Erythroblast (primary cell): Measurements from ENCODE around the gene SDK2.

Source experiments
- DNase-seq, 2 experiments: peaks; one replicate each; lab custom pipeline; 2025; lab: John Stamatoyannopoulos, UW
- GATA1 ChIP-seq: IDR thresholded peaks from 2 replicates; pipeline ENCODE4 v1.6.1; 2011; ENCODE audit warnings: low read depth, mild to moderate bottlenecking, control low read depth, low read length, moderate library complexity
- POLR2A ChIP-seq: IDR thresholded peaks from 2 replicates; pipeline ENCODE4 v1.6.1; 2011; ENCODE audit warnings: mild to moderate bottlenecking, low read length

Gene SDK2

GRCh38 chr17:73489991-73490390 is 154.3 kb downstream of the SDK2 start:
- no peak for DNase-seq
- TF ChIP-seq POLR2A: no peak

- TF ChIP-seq POLR2A (no peak), GATA1 (no peak)
These were observed 154.9 kb downstream of the SDK2 start for GRCh38 chr17:73489333-73489732.

GRCh38 chr17:73485130-73485529 is 159.1 kb downstream of the SDK2 start:
- TF ChIP-seq POLR2A (no peak), GATA1 (no peak)
- DNase-seq: peak in 1 of 2 experiments; percentile 26

More at GRCh38 chr17:73489333-73489732, 154.9 kb downstream of the SDK2 start:
- DNase-seq: no peak

- DNase-seq: no peak
- TF ChIP-seq POLR2A: no peak
- no peak for TF ChIP-seq GATA1
These were observed 161.4 kb downstream of the SDK2 start for GRCh38 chr17:73482894-73483293.

GRCh38 chr17:73482251-73482716 is 162.0 kb downstream of the SDK2 start:
- no peak for DNase-seq
- TF ChIP-seq POLR2A: no peak
- no peak for TF ChIP-seq GATA1

- no peak for DNase-seq
- TF ChIP-seq GATA1: no peak
- no peak for TF ChIP-seq POLR2A
These were observed 162.6 kb downstream of the SDK2 start for GRCh38 chr17:73481676-73482075.

- no peak for DNase-seq
- TF ChIP-seq GATA1: no peak
- no peak for TF ChIP-seq POLR2A
These were observed 163.5 kb downstream of the SDK2 start for GRCh38 chr17:73480740-73481139.

- TF ChIP-seq POLR2A (no peak), GATA1 (no peak)
- DNase-seq: peak in 1 of 2 experiments; percentile 10
These were observed 165.3 kb downstream of the SDK2 start for GRCh38 chr17:73478768-73479424.

GRCh38 chr17:73478334-73478733 is 165.9 kb downstream of the SDK2 start:
- no peak for TF ChIP-seq POLR2A
- no peak for TF ChIP-seq GATA1

GRCh38 chr17:73476890-73477350 is 167.3 kb downstream of the SDK2 start:
- TF ChIP-seq GATA1 (no peak), POLR2A (no peak)
- DNase-seq: no peak

More at GRCh38 chr17:73478334-73478733, 165.9 kb downstream of the SDK2 start:
- no peak for DNase-seq

GRCh38 chr17:73474370-73474988 is 169.8 kb downstream of the SDK2 start:
- peak; percentile 52 for TF ChIP-seq POLR2A
- TF ChIP-seq GATA1: peak; percentile 100
- DNase-seq: peak; percentile 99

- DNase-seq: peak in 1 of 2 experiments; percentile 24
These were observed 171.5 kb downstream of the SDK2 start for GRCh38 chr17:73472715-73473114.

- TF ChIP-seq GATA1 (no peak), POLR2A (no peak)
- DNase-seq: no peak
These were observed 172.3 kb downstream of the SDK2 start for GRCh38 chr17:73471924-73472323.

GRCh38 chr17:73470316-73470826 is 173.9 kb downstream of the SDK2 start:
- DNase-seq: no peak
- TF ChIP-seq GATA1 (no peak), POLR2A (no peak)

GRCh38 chr17:73469311-73469710 is 174.9 kb downstream of the SDK2 start:
- no peak for DNase-seq
- TF ChIP-seq GATA1 (no peak), POLR2A (no peak)
